Cortex of kidney (tissue), 1 donor: ENCODE measurements around the gene DLG2.

Experiments used
- DNase-seq: peaks from one replicate; lab custom pipeline; 2025; lab: John Stamatoyannopoulos, UW

DLG2 gene

GRCh38 chr11:84655712-84656111 is 971.4 kb downstream of the DLG2 start:
- no peak for DNase-seq

GRCh38 chr11:84648471-84648870 is 978.7 kb downstream of the DLG2 start:
- no peak for DNase-seq

- DNase-seq, result no peak
Measured at GRCh38 chr11:84645988-84646694, 981.0 kb downstream of the DLG2 start.

GRCh38 chr11:84642500-84642899 is 984.6 kb downstream of the DLG2 start:
- DNase-seq, result no peak

- DNase-seq, result no peak
Measured at GRCh38 chr11:84634309-84634708, 992.8 kb downstream of the DLG2 start.

- no peak for DNase-seq
Measured at GRCh38 chr11:84628871-84629620, 998.1 kb downstream of the DLG2 start.

- DNase-seq, result no peak
Measured at GRCh38 chr11:84626256-84626655, 1000.9 kb downstream of the DLG2 start.

GRCh38 chr11:84612645-84613044 is 1014.5 kb downstream of the DLG2 start:
- no peak for DNase-seq

- DNase-seq, result no peak
Measured at GRCh38 chr11:84608837-84609196, 1018.3 kb downstream of the DLG2 start.

GRCh38 chr11:84607975-84608836 is 1018.9 kb downstream of the DLG2 start:
- no peak for DNase-seq

- DNase-seq, result no peak
Measured at GRCh38 chr11:84594602-84595001, 1032.5 kb downstream of the DLG2 start.

GRCh38 chr11:84590106-84590505 is 1037.0 kb downstream of the DLG2 start:
- no peak for DNase-seq

- DNase-seq, result no peak
Measured at GRCh38 chr11:84588131-84588829, 1038.9 kb downstream of the DLG2 start.

GRCh38 chr11:84583106-84583505 is 1044.0 kb downstream of the DLG2 start:
- no peak for DNase-seq

- DNase-seq, result no peak
Measured at GRCh38 chr11:84581083-84581482, 1046.1 kb downstream of the DLG2 start.

- DNase-seq, result no peak
Measured at GRCh38 chr11:84580428-84580827, 1046.7 kb downstream of the DLG2 start.

GRCh38 chr11:84573868-84574267 is 1053.3 kb downstream of the DLG2 start:
- DNase-seq, result no peak

GRCh38 chr11:84566671-84567070 is 1060.5 kb downstream of the DLG2 start:
- no peak for DNase-seq

GRCh38 chr11:84564867-84565184 is 1062.3 kb downstream of the DLG2 start:
- no peak for DNase-seq

- DNase-seq, result no peak
Measured at GRCh38 chr11:84564180-84564866, 1062.8 kb downstream of the DLG2 start.

GRCh38 chr11:84563356-84563755 is 1063.8 kb downstream of the DLG2 start:
- no peak for DNase-seq

GRCh38 chr11:84560206-84560605 is 1066.9 kb downstream of the DLG2 start:
- DNase-seq, result no peak
